Measurements from ENCODE around the gene ATE1. TPM values are rescaled to one million over a fixed set of nuclear protein-coding genes. Genes with fewer than 3 reads are reported as not detected.
"Not testable (repeated sequence)": the region's sequence is repeated elsewhere in the genome, so short reads cannot be mapped to it uniquely, and the experiment has no call there.

Gene ATE1
- total and polyA plus RNA-seq, 2 donors (not counting 1 experiment from before 2014, with no cell fraction given) = 19.3 to 28.1 TPM

- peaks cover 2% of the 10 kb centered on the region for H3K79me2 ChIP-seq (ENCODE audit: control insufficient read depth, insufficient read depth, low read length)
- no peaks in the 10 kb centered on the region for H3K9me3 ChIP-seq (ENCODE audit: control insufficient read depth, insufficient read depth, low read depth, low read length)
- no peaks in the 10 kb centered on the region for H3K27me3 ChIP-seq (ENCODE audit: control insufficient read depth, insufficient read depth, low read length)
- no peak overlapping the region for H3K27ac ChIP-seq (ENCODE audit: insufficient read depth, low read length)
- no peaks in the 10 kb centered on the region for H3K36me3 ChIP-seq (ENCODE audit: control insufficient read depth, insufficient read depth, low read length)
- no peaks in the 10 kb centered on the region for H4K20me1 ChIP-seq (ENCODE audit: control insufficient read depth, extremely low read depth, insufficient read depth, low read length)
- no peaks in the 10 kb centered on the region for H3K4me1 ChIP-seq (ENCODE audit: control insufficient read depth, extremely low read depth, insufficient read depth, low read length)
- DNase-seq (ENCODE audit: low read depth in 2 of 2) = no peak
- no peak overlapping the region for H3K9ac ChIP-seq (ENCODE audit: insufficient read depth, low read length)
- H3K4me3 ChIP-seq (replicated peaks in 1 of 4; ENCODE audit: control extremely low read depth in 1 of 4, insufficient read depth in 1 of 4, low read depth in 3 of 4, low read length in 4 of 4) = no peak overlapping the region
- no peak overlapping the region for H2AFZ ChIP-seq (ENCODE audit: low read length)
- TF ChIP-seq CTCF (conservative IDR thresholded peaks at IDR 0.05 in 1 of 2, IDR thresholded peaks at IDR 0.05 in 1 of 2; ENCODE audit: low read depth in 1 of 2, low read length in 2 of 2) (no peak), EZH2 (IDR thresholded peaks at IDR 0.05; ENCODE audit: low read length, missing control alignments) (no peak)
- no peak overlapping the region for H3K4me2 ChIP-seq (ENCODE audit: extremely low read depth, insufficient read depth, low read length)
Observed at GRCh38 chr10:121919666-121920065, 8.2 kb downstream of the ATE1 start.

GRCh38 chr10:121918800-121919199 lies 9.0 kb downstream of the ATE1 start:
- not testable (repeated sequence) for H3K9me3 ChIP-seq (ENCODE audit: control insufficient read depth, insufficient read depth, low read depth, low read length); H3K79me2 ChIP-seq (ENCODE audit: control insufficient read depth, insufficient read depth, low read length); H3K4me3 ChIP-seq (replicated peaks in 1 of 4; ENCODE audit: control extremely low read depth in 1 of 4, insufficient read depth in 1 of 4, low read depth in 3 of 4, low read length in 4 of 4); DNase-seq (ENCODE audit: low read depth in 2 of 2); H3K27me3 ChIP-seq (ENCODE audit: control insufficient read depth, insufficient read depth, low read length); H3K4me1 ChIP-seq (ENCODE audit: control insufficient read depth, extremely low read depth, insufficient read depth, low read length); H4K20me1 ChIP-seq (ENCODE audit: control insufficient read depth, extremely low read depth, insufficient read depth, low read length); H3K36me3 ChIP-seq (ENCODE audit: control insufficient read depth, insufficient read depth, low read length); H3K4me2 ChIP-seq (ENCODE audit: extremely low read depth, insufficient read depth, low read length); H3K9ac ChIP-seq (ENCODE audit: insufficient read depth, low read length); H2AFZ ChIP-seq (ENCODE audit: low read length); H3K27ac ChIP-seq (ENCODE audit: insufficient read depth, low read length)

- Histone ChIP-seq H3K27ac (ENCODE audit: insufficient read depth, low read length) (no peak overlapping the region), H3K4me1 (ENCODE audit: control insufficient read depth, extremely low read depth, insufficient read depth, low read length) (no peaks in the 10 kb centered on the region), H3K79me2 (ENCODE audit: control insufficient read depth, insufficient read depth, low read length) (no peaks in the 10 kb centered on the region), H3K4me2 (ENCODE audit: extremely low read depth, insufficient read depth, low read length) (no peak overlapping the region), H3K27me3 (ENCODE audit: control insufficient read depth, insufficient read depth, low read length) (no peaks in the 10 kb centered on the region), H3K36me3 (ENCODE audit: control insufficient read depth, insufficient read depth, low read length) (no peaks in the 10 kb centered on the region), H3K4me3 (replicated peaks in 1 of 4; ENCODE audit: control extremely low read depth in 1 of 4, insufficient read depth in 1 of 4, low read depth in 3 of 4, low read length in 4 of 4) (no peak overlapping the region), H4K20me1 (ENCODE audit: control insufficient read depth, extremely low read depth, insufficient read depth, low read length) (no peaks in the 10 kb centered on the region), H3K9ac (ENCODE audit: insufficient read depth, low read length) (no peak overlapping the region), H3K9me3 (ENCODE audit: control insufficient read depth, insufficient read depth, low read depth, low read length) (no peaks in the 10 kb centered on the region), H2AFZ (ENCODE audit: low read length) (no peak overlapping the region)
- TF ChIP-seq EZH2 (IDR thresholded peaks at IDR 0.05; ENCODE audit: low read length, missing control alignments) = no peak
- no peak for TF ChIP-seq CTCF (conservative IDR thresholded peaks at IDR 0.05 in 1 of 2, IDR thresholded peaks at IDR 0.05 in 1 of 2; ENCODE audit: low read depth in 1 of 2, low read length in 2 of 2)
- DNase-seq (ENCODE audit: low read depth in 2 of 2) = no peak
Observed at GRCh38 chr10:121914661-121915060, 13.2 kb downstream of the ATE1 start.

GRCh38 chr10:121911421-121911697 lies 16.5 kb downstream of the ATE1 start:
- no peaks in the 10 kb centered on the region for H3K4me1 ChIP-seq (ENCODE audit: control insufficient read depth, extremely low read depth, insufficient read depth, low read length)
- no peak overlapping the region for H3K4me2 ChIP-seq (ENCODE audit: extremely low read depth, insufficient read depth, low read length)
- H4K20me1 ChIP-seq (ENCODE audit: control insufficient read depth, extremely low read depth, insufficient read depth, low read length) = no peaks in the 10 kb centered on the region
- no peaks in the 10 kb centered on the region for H3K36me3 ChIP-seq (ENCODE audit: control insufficient read depth, insufficient read depth, low read length)
- H2AFZ ChIP-seq (ENCODE audit: low read length) = no peak overlapping the region
- H3K4me3 ChIP-seq (replicated peaks in 1 of 4; ENCODE audit: control extremely low read depth in 1 of 4, insufficient read depth in 1 of 4, low read depth in 3 of 4, low read length in 4 of 4) = no peak overlapping the region
- no peaks in the 10 kb centered on the region for H3K79me2 ChIP-seq (ENCODE audit: control insufficient read depth, insufficient read depth, low read length)
- no peaks in the 10 kb centered on the region for H3K27me3 ChIP-seq (ENCODE audit: control insufficient read depth, insufficient read depth, low read length)
- no peaks in the 10 kb centered on the region for H3K9me3 ChIP-seq (ENCODE audit: control insufficient read depth, insufficient read depth, low read depth, low read length)
- TF ChIP-seq CTCF (conservative IDR thresholded peaks at IDR 0.05 in 1 of 2, IDR thresholded peaks at IDR 0.05 in 1 of 2; ENCODE audit: low read depth in 1 of 2, low read length in 2 of 2) (no peak), EZH2 (IDR thresholded peaks at IDR 0.05; ENCODE audit: low read length, missing control alignments) (no peak)
- no peak for DNase-seq (ENCODE audit: low read depth in 2 of 2)
- H3K27ac ChIP-seq (ENCODE audit: insufficient read depth, low read length) = peak overlapping the region; percentile 38
- no peak overlapping the region for H3K9ac ChIP-seq (ENCODE audit: insufficient read depth, low read length)

Measured in fibroblast of lung (primary cell).